HepG2 (cell line): Measurements from ENCODE around the gene ZNF468. TPM values are rescaled to one million over a fixed set of nuclear protein-coding genes. Genes with fewer than 3 reads are reported as not detected.

Experiments
- ATAC-seq: fragments of 200-7000 bp; cut with Tn5 transposase; 3 replicates; pipeline ENCODE4 v1.9.1; 2020; ENCODE audit warnings: mild to moderate bottlenecking, moderate library complexity
- BruUV-seq: library from RNA; stranded (reverse); fragments of 400-500 nt; replicated peaks from 2 replicates; lab custom pipeline; 2021; lab: Mats Ljungman, UMichigan
- CTCF ChIA-PET: fragments of 300-600 bp; formaldehyde crosslinking; extraction: SDS; loops from one replicate; lab custom pipeline; 2021; ENCODE audit warnings: low total read pairs, inconsistent platforms, low intra/inter-chr PET ratio; lab: Yijun Ruan, JAX
- POLR2A ChIA-PET: fragments of 350-600 bp; sonication (Branson Sonifier 250); formaldehyde crosslinking; loops from one replicate; lab custom pipeline; 2020; ENCODE audit warnings: antibody characterized with exemption, inconsistent platforms; lab: Yijun Ruan, JAX
- DNase-seq: peaks from one replicate; pipeline ENCODE4 v3.0.0-alpha.2; 2015; ENCODE audit warnings: low spot score
- FAIRE-seq: peaks from 3 replicates; lab custom pipeline; 2011; peaks lifted over from hg19 to GRCh38; lab: Jason Lieb, UNC
- H2AFZ ChIP-seq: one replicate; pipeline ENCODE4 v1.6.1; 2011; ENCODE audit warnings: low read length, inconsistent platforms
- H3K27ac ChIP-seq: fragments of 300-600 bp; 3 replicates; pipeline ENCODE4 v1.8.0; 2011; ENCODE audit warnings: mixed run types, mild to moderate bottlenecking, mixed read lengths, low read length, inconsistent platforms; ENCODE audit not compliant: insufficient read depth; ENCODE audit errors: extremely low read length
- H3K27me3 ChIP-seq, 2 experiments: fragments of 200-600 bp in 1 of 2; 2 replicates in 1 of 2; 3 replicates in 1 of 2; pipeline versions ENCODE4 v1.6.0 to v1.8.0; 2011; ENCODE audit warnings: low read length in 2 of 2, mild to moderate bottlenecking in 2 of 2, moderate library complexity in 2 of 2, inconsistent platforms in 1 of 2; ENCODE audit not compliant: insufficient read depth in 2 of 2, control insufficient read depth in 1 of 2
- H3K36me3 ChIP-seq, 2 experiments: fragments of 200-600 bp in 1 of 2; replicated peaks in 1 of 2; 2 replicates in 1 of 2; 3 replicates in 1 of 2; pipeline versions ENCODE4 v1.5.1 to v1.8.0; 2011; ENCODE audit warnings: low read length in 2 of 2, inconsistent platforms in 1 of 2; ENCODE audit not compliant: insufficient read depth in 2 of 2, control insufficient read depth in 1 of 2
- H3K4me1 ChIP-seq: 2 replicates; pipeline ENCODE4 v1.5.1; 2012; ENCODE audit warnings: low read length, inconsistent platforms; ENCODE audit not compliant: insufficient read depth
- H3K4me2 ChIP-seq: 2 replicates; pipeline ENCODE4 v1.6.0; 2011; ENCODE audit warnings: low read depth, low read length, inconsistent platforms
- H3K4me3 ChIP-seq, 3 experiments: fragments of 200-600 bp in 1 of 3; sonication (generic), shearing (Covaris generic) in 1 of 3; replicated peaks in 1 of 3; 2 replicates each; pipeline ENCODE4 v1.5.1; 2011 to 2016; ENCODE audit warnings: low read length in 3 of 3, inconsistent platforms in 2 of 3, low read depth in 2 of 3, mild to moderate bottlenecking in 2 of 3, control low read depth in 1 of 3, mixed read lengths in 1 of 3; ENCODE audit not compliant: insufficient read depth in 1 of 3
- H3K79me2 ChIP-seq: one replicate; pipeline ENCODE4 v1.6.1; 2011; ENCODE audit warnings: low read length, inconsistent platforms; ENCODE audit not compliant: insufficient read depth
- H3K9ac ChIP-seq: 2 replicates; pipeline ENCODE4 v1.6.0; 2011; ENCODE audit warnings: mild to moderate bottlenecking, low read depth, low read length, inconsistent platforms; ENCODE audit not compliant: insufficient read depth
- H3K9me3 ChIP-seq: 2 replicates; pipeline ENCODE4 v1.5.1; 2012; ENCODE audit warnings: mild to moderate bottlenecking, low read length
- H4K20me1 ChIP-seq: 2 replicates; pipeline ENCODE4 v1.6.0; 2011; ENCODE audit warnings: inconsistent platforms, mild to moderate bottlenecking, low read length, moderate library complexity; ENCODE audit not compliant: insufficient read depth
- HMG20B ChIP-seq: conservative IDR thresholded peaks from 2 replicates; pipeline ENCODE4 v1.6.1; 2016; ENCODE audit warnings: missing genetic modification reagents, missing compliant biosample characterization
- HNF1A ChIP-seq, 2 experiments: sonication (generic) in 1 of 2; formaldehyde crosslinking in 1 of 2; IDR thresholded peaks; 2 replicates each; pipeline versions ENCODE4 v1.4.0 to v1.6.1; 2016 to 2020; ENCODE audit warnings: borderline replicate concordance in 1 of 2, low read depth in 1 of 2, mild to moderate bottlenecking in 1 of 2, missing genetic modification reagents in 1 of 2
- IRF2 ChIP-seq: IDR thresholded peaks from 2 replicates; pipeline ENCODE4 v1.6.1; 2018; ENCODE audit warnings: missing genetic modification reagents, missing compliant biosample characterization
- MTA3 ChIP-seq: sonication (generic); formaldehyde crosslinking; IDR thresholded peaks from 2 replicates; pipeline ENCODE4 v1.4.0; 2020; ENCODE audit warnings: missing genetic modification reagents
- NFATC3 ChIP-seq: sonication (generic); formaldehyde crosslinking; IDR thresholded peaks from 2 replicates; pipeline ENCODE4 v1.5.1; 2020; ENCODE audit warnings: mild to moderate bottlenecking, missing genetic modification reagents
- NFE2 ChIP-seq: sonication (generic); formaldehyde crosslinking; IDR thresholded peaks from 2 replicates; pipeline ENCODE4 v1.4.0; 2020; ENCODE audit warnings: missing genetic modification reagents
- ONECUT2 ChIP-seq: sonication (generic); formaldehyde crosslinking; IDR thresholded peaks from 2 replicates; pipeline ENCODE4 v1.4.0; 2020; ENCODE audit warnings: missing genetic modification reagents
- PHB2 ChIP-seq: fragments of 450-650 bp; IDR thresholded peaks from 2 replicates; pipeline ENCODE4 v1.6.1; 2018; ENCODE audit not compliant: partially characterized antibody
- REXO4 ChIP-seq: sonication (generic); formaldehyde crosslinking; IDR thresholded peaks from 2 replicates; pipeline ENCODE4 v1.8.0; 2022; ENCODE audit warnings: missing genetic modification reagents, mild to moderate bottlenecking, borderline replicate concordance
- SPEN ChIP-seq: sonication (generic); formaldehyde crosslinking; IDR thresholded peaks from 2 replicates; pipeline ENCODE4 v1.5.1; 2020; ENCODE audit warnings: low read depth, mild to moderate bottlenecking, missing genetic modification reagents
- SRF ChIP-seq: IDR thresholded peaks from 2 replicates; pipeline ENCODE4 v1.6.1; 2011; ENCODE audit warnings: mild to moderate bottlenecking, low read depth, low read length, moderate library complexity
- THAP11 ChIP-seq: IDR thresholded peaks from 2 replicates; pipeline ENCODE4 v1.6.1; 2016; ENCODE audit warnings: missing biosample characterization, missing genetic modification reagents
- ZNF354B ChIP-seq: sonication (generic); formaldehyde crosslinking; IDR thresholded peaks from 2 replicates; pipeline ENCODE4 v1.8.0; 2022; ENCODE audit warnings: mild to moderate bottlenecking, missing genetic modification reagents
- ZNF441 ChIP-seq: sonication (generic); formaldehyde crosslinking; IDR thresholded peaks from 2 replicates; pipeline ENCODE4 v1.7.0; 2021; ENCODE audit warnings: missing genetic modification reagents, borderline replicate concordance
- ZNF776 ChIP-seq: sonication (generic); formaldehyde crosslinking; IDR thresholded peaks from 2 replicates; pipeline ENCODE4 v1.4.0; 2020; ENCODE audit warnings: mild to moderate bottlenecking, missing genetic modification reagents
- WGBS: methylation state at CpG from one replicate; pipeline ENCODE4 v1.1.6; 2017; ENCODE audit warnings: low lambda C conversion rate; 5-methylcytosine and 5-hydroxymethylcytosine counted together
- in situ Hi-C: cut with HindIII; loops from 2 replicates; pipeline ENCODE4 v1.10.0; 2017; ENCODE audit warnings: low pct_unique_long_range_greater_than_20kb; ENCODE audit not compliant: extremely low pct_ligation_motif_present
- intact Hi-C: fragments of 100-400 bp; cut with micrococcal nuclease; formaldehyde crosslinking; loops from one replicate; pipeline ENCODE4 v1.10.0; 2022; ENCODE audit not compliant: unreplicated experiment
- polyA plus RNA-seq, 8 experiments: library from polyadenylated mRNA; depleted of rRNA in 3 of 8; stranded (reverse) in 7 of 8; unstranded in 1 of 8; fragments of >200 nt; fragmentation: Illumina TruSeq in 4 of 8; extraction: Trizol in 4 of 8; gene quantifications; 2 replicates each; pipeline versions ENCODE4 v1.2.1 to v1.2.3, GENCODE V29; 2011 to 2016; ENCODE audit warnings: low read depth in 4 of 8, missing spikeins in 1 of 8, mixed read lengths in 1 of 8; ENCODE audit not compliant: insufficient read depth in 1 of 8
- total RNA-seq, 5 experiments: library from RNA; depleted of rRNA; stranded (reverse); fragments of >200 nt; fragmentation: Illumina TruSeq; extraction: Trizol; gene quantifications; 2 replicates each; pipeline ENCODE4 v1.2.3, GENCODE V29; 2016; ENCODE audit warnings: low read depth in 1 of 5
- TF ChIP-seq, protein P1 (sequence below): sonication (generic); formaldehyde crosslinking; IDR thresholded peaks from 2 replicates; pipeline ENCODE4 v1.4.0; 2020; ENCODE audit warnings: missing genetic modification reagents

Gene ZNF468
- total and polyA plus RNA-seq, 2 of the 13 experiments (the other 11 are each of a cell fraction or from before 2014, with no cell fraction given): 8.0 to 19.7 TPM

GRCh38 chr19:52880895-52881389 lies 23.5 kb upstream of the ZNF468 start:
- FAIRE-seq (no peak), DNase-seq (no peak), ATAC-seq (no peak)
- BruUV-seq: no TSS peak
- Histone ChIP-seq H3K36me3 (no peaks in the 10 kb centered on the region), H3K4me3 (no peak overlapping the region), H3K79me2 (no peaks in the 10 kb centered on the region), H3K9me3 (peaks cover 76% of the 10 kb centered on the region), H2AFZ (no peak overlapping the region), H3K27me3 (no peaks in the 10 kb centered on the region), H3K4me2 (no peak overlapping the region), H4K20me1 (no peaks in the 10 kb centered on the region), H3K27ac (no peak overlapping the region), H3K4me1 (no peaks in the 10 kb centered on the region), H3K9ac (no peak overlapping the region)
- in situ Hi-C loops (no loop called here), intact Hi-C loops (no loop called here)
- 35% methylated on average over 11 of the region's 11 CpGs for WGBS
- ChIA-PET POLR2A (no interaction called here), CTCF (no interaction called here)
- TF ChIP-seq ZNF441: no peak
- no peak for TF ChIP-seq NFE2 (CRISPR knock-in tag)
- TF ChIP-seq IRF2 (CRISPR knock-in tag): no peak
- TF ChIP-seq THAP11 (CRISPR knock-in tag): no peak
- TF ChIP-seq HNF1A (IDR thresholded peaks at IDR 0.05; ENCODE audit: low read depth): no peak
- no peak for TF ChIP-seq HNF1A (CRISPR knock-in tag; IDR thresholded peaks at IDR 0.05; ENCODE audit: borderline replicate concordance)
- TF ChIP-seq HMG20B (CRISPR knock-in tag): no peak
- no peak for TF ChIP-seq ONECUT2 (CRISPR knock-in tag)
- no peak for TF ChIP-seq SRF
- TF ChIP-seq MTA3 (CRISPR knock-in tag): no peak
- TF ChIP-seq REXO4 (CRISPR knock-in tag): no peak
- no peak for TF ChIP-seq SPEN
- TF ChIP-seq ZNF776 (CRISPR knock-in tag): no peak
- no peak for TF ChIP-seq ZNF354B (CRISPR knock-in tag)
- no peak for TF ChIP-seq NFATC3
- TF ChIP-seq PHB2: no peak
- TF ChIP-seq, protein P1, sequence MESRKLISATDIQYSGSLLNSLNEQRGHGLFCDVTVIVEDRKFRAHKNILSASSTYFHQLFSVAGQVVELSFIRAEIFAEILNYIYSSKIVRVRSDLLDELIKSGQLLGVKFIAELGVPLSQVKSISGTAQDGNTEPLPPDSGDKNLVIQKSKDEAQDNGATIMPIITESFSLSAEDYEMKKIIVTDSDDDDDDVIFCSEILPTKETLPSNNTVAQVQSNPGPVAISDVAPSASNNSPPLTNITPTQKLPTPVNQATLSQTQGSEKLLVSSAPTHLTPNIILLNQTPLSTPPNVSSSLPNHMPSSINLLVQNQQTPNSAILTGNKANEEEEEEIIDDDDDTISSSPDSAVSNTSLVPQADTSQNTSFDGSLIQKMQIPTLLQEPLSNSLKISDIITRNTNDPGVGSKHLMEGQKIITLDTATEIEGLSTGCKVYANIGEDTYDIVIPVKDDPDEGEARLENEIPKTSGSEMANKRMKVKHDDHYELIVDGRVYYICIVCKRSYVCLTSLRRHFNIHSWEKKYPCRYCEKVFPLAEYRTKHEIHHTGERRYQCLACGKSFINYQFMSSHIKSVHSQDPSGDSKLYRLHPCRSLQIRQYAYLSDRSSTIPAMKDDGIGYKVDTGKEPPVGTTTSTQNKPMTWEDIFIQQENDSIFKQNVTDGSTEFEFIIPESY (CRISPR knock-in tag): no peak
